BJ (cell line): ENCODE results near the gene KAT7. TPM values are rescaled to one million over a fixed set of nuclear protein-coding genes. Genes with fewer than 3 reads are reported as not detected.

Experiments used
- CTCF ChIA-PET: fragments of 350-600 bp; formaldehyde crosslinking; extraction: SDS; loops from one replicate; lab custom pipeline; 2021; ENCODE audit warnings: antibody characterized with exemption, inconsistent platforms; lab: Yijun Ruan, JAX
- POLR2A ChIA-PET: fragments of 300-600 bp; sonication (Branson Sonifier 250); formaldehyde crosslinking; extraction: SDS; loops from one replicate; lab custom pipeline; 2021; ENCODE audit warnings: antibody characterized with exemption; lab: Charles Lee
- DNase-seq: peaks from one replicate; pipeline ENCODE4 v3.0.0-alpha.2; 2011; ENCODE audit warnings: low read depth
- H3K27me3 ChIP-seq: 2 replicates; pipeline ENCODE4 v1.6.0; 2011; ENCODE audit warnings: low read length; ENCODE audit not compliant: control insufficient read depth, insufficient read depth
- H3K36me3 ChIP-seq: 2 replicates; pipeline ENCODE4 v1.5.1; 2011; ENCODE audit warnings: low read length; ENCODE audit not compliant: control insufficient read depth, insufficient read depth
- H3K4me3 ChIP-seq: 2 replicates; pipeline ENCODE4 v1.5.1; 2011; ENCODE audit warnings: low read depth, mild to moderate bottlenecking, control low read depth, low read length
- polyA plus RNA-seq: library from polyadenylated mRNA; depleted of rRNA; stranded (reverse); fragments of >200 nt; gene quantifications from 2 replicates; pipeline ENCODE4 v1.2.3, GENCODE V29; 2011
- TF ChIP-seq, protein P1 (sequence below): IDR thresholded peaks from 2 replicates; pipeline ENCODE4 v1.5.1; 2011; ENCODE audit warnings: low read depth, mild to moderate bottlenecking, control low read depth, inconsistent platforms, low read length, moderate library complexity; ENCODE audit not compliant: insufficient read depth

KAT7 gene
- polyA plus RNA-seq, 1 experiment = 23.0 TPM

DNA sequence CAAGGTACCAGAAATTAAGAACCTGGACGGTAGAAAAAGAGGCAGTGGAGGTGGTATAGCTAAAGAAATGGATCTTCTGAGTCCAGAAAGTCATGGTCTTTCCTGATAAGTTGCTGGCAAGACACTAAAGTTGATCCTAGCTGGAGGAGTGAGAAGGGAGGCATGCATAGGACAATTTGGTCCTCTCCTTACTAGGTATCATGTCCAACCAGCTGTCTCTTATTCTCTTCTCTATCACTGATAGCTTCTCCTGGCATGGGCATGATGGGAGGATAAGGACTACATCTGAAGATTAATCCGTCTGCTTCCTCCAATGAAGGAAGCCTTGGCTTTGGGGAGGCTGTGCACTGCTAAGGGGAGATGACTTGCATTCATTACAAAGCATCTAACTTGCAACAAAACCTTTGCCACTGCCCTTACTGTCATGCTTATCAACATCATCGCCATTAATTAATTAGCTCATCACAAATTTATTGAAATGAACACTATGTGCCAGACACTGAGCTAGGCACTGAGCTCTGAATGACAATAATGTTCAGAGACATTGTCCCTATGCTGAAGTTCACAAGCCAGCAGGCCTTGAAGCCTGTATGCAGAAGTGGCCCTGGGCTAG, 21.5 kb upstream of the KAT7 start:
- H3K36me3 ChIP-seq = no peaks in the 10 kb centered on the region
- ChIA-PET CTCF (interaction anchor here (0.6 to 1.2 kb wide), 3 partner anchors 32 to 58 kb away, joined by 3 to 4 read pairs (median 3); no protein-coding TSS in a partner anchor), POLR2A (no interaction called here)
- H3K4me3 ChIP-seq = no peak overlapping the region
- TF ChIP-seq, protein P1, sequence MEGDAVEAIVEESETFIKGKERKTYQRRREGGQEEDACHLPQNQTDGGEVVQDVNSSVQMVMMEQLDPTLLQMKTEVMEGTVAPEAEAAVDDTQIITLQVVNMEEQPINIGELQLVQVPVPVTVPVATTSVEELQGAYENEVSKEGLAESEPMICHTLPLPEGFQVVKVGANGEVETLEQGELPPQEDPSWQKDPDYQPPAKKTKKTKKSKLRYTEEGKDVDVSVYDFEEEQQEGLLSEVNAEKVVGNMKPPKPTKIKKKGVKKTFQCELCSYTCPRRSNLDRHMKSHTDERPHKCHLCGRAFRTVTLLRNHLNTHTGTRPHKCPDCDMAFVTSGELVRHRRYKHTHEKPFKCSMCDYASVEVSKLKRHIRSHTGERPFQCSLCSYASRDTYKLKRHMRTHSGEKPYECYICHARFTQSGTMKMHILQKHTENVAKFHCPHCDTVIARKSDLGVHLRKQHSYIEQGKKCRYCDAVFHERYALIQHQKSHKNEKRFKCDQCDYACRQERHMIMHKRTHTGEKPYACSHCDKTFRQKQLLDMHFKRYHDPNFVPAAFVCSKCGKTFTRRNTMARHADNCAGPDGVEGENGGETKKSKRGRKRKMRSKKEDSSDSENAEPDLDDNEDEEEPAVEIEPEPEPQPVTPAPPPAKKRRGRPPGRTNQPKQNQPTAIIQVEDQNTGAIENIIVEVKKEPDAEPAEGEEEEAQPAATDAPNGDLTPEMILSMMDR = no peak
- H3K27me3 ChIP-seq = peaks cover 14% of the 10 kb centered on the region
- no peak for DNase-seq

DNA sequence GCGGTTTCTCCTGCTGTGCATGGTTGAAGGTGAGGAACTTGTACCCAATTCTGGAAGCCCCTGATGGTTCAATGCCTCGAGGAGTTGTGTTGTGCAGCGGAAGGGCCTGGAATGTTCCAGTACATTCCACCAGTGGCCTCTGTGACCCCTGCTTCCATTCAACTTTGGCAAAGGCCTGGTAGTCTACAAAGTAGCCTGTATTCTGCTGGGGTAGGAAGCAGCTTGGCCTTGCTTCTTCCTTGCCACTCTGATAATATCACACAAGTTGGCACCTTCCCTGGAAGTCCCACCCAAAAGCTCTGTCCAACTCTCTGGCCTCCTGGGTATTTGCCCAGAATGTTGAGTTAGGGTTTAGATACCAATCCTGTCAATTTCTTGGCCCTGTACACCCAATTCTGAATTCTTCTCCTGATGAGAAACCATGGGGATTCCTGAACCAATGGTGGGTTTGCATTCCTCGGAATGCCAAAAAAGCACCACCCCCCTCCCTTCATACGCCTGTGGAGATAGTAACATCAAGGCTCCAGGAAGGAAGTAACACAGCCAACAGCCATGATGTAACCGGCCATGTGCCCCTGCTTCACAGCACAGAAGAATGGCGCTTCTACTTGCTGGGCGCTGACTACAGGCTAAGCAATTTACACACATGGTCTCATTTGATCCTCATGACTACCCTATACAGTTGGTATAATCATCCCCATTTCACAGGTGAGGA, 12.8 kb upstream of the KAT7 start:
- 0 out of 2 replicates have a peak, but pooled peaks cover 1% of the 10 kb centered on the region for H3K27me3 ChIP-seq
- no peak overlapping the region for H3K4me3 ChIP-seq
- DNase-seq = no peak
- TF ChIP-seq, protein P1 = no peak
- POLR2A ChIA-PET = no interaction called here
- CTCF ChIA-PET = no interaction called here
- H3K36me3 ChIP-seq = no peaks in the 10 kb centered on the region

DNA sequence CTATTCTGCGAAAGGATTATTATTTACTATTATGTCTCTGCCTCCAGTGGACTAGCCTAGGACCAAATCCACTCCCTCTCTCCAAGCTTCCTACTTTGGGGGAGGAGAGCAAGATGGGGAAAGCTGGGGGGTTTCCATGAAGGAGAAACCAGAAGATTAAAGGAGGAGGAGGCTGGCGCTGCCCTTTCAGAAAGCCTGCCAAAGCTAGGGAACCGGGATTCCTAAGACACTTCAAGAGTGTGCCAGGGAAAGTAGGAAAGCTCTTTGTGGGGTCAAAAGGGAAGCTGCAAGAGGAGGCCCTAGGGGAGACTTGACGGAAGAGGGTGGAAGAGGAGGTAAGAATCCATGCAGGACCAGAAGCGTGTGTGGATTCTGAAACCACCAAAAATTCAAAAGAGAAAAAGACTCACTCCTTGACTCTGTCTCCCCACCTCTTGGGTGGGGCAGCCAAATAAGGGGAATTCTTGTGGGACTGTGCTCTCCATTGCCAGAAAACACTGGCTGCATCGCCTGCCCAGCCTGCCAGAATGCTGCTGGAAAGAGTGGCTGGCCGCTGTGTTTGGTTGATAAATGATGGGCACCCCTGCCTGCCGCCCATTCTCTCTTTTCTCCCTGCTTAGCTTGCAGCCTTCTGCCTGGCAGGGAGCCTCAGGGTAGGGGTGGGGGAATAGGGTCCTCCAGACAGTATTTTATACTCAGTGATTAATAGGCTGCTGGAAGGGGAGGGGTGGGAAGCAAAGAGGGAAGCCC, 11.8 kb upstream of the KAT7 start:
- Histone ChIP-seq H3K27me3 (0 out of 2 replicates have a peak, but pooled peaks cover 1% of the 10 kb centered on the region), H3K36me3 (no peaks in the 10 kb centered on the region), H3K4me3 (no peak overlapping the region)
- DNase-seq = no peak
- ChIA-PET CTCF (interaction anchor here (1.0 to 2.8 kb wide), 3 partner anchors 11 to 68 kb away, joined by 3 to 16 read pairs (median 4); partner anchors contain the start of genes KAT7 and SLC35B1), POLR2A (no interaction called here)
- TF ChIP-seq, protein P1 = no peak

DNA sequence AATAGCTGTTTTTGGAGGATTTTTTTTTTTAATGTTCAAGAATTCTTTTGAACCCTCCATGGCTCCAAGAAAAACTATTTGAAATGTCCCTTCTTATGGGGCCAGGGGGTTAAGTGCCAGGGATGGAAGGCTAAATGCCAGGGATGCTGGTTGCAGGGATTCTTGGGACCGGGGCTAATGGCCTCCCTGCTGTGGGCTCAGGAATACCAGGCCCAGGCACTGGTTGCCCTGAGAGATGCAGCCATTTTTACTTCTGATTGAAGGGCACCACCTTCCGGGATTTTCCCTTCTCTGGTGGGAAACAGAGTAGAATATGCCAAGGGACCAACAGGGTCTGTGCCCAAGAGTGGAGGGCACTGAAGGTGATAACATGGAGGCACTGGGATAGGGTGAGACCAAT, 10.9 kb upstream of the KAT7 start:
- Histone ChIP-seq H3K36me3 (no peaks in the 10 kb centered on the region), H3K27me3 (0 out of 2 replicates have a peak, but pooled peaks cover 1% of the 10 kb centered on the region), H3K4me3 (no peak overlapping the region)
- ChIA-PET POLR2A (no interaction called here), CTCF (interaction anchor here (1.1 to 2.8 kb wide), 2 partner anchors 11 to 69 kb away, joined by 3 to 16 read pairs; partner anchors contain the start of genes KAT7 and SLC35B1)
- TF ChIP-seq, protein P1 = no peak
- DNase-seq = no peak
